K562 (cell line): Measurements from ENCODE around the gene TARS3. TPM values are rescaled to one million over a fixed set of nuclear protein-coding genes. Genes with fewer than 3 reads are reported as not detected.

Experiments used
- BHLHE40 ChIP-seq: IDR thresholded peaks from 2 replicates; pipeline ENCODE4 v1.6.1; 2011; ENCODE audit warnings: low read length, improper control_type of control experiment
- CREB3 ChIP-seq: fragments of 450-650 bp; conservative IDR thresholded peaks from 2 replicates; pipeline ENCODE4 v1.6.1; 2016; ENCODE audit warnings: missing genetic modification characterization, low read depth, mild to moderate bottlenecking, missing compliant biosample characterization, moderate library complexity
- DNMT1 ChIP-seq: fragments of 450-650 bp; IDR thresholded peaks from 2 replicates; pipeline ENCODE4 v1.6.1; 2016; ENCODE audit warnings: antibody characterized with exemption, mild to moderate bottlenecking
- E2F3 ChIP-seq: fragments of 250-450 bp; sonication (Bioruptor Pico); IDR thresholded peaks from 2 replicates; pipeline ENCODE4 v1.4.0; 2020; ENCODE audit warnings: mild to moderate bottlenecking
- HIVEP1 ChIP-seq: fragments of 250-450 bp; sonication (Bioruptor Pico); IDR thresholded peaks from 2 replicates; pipeline ENCODE4 v1.4.0; 2020; ENCODE audit warnings: mild to moderate bottlenecking
- IFI16 ChIP-seq: fragments of 250-450 bp; sonication (Bioruptor Pico); IDR thresholded peaks from 2 replicates; pipeline ENCODE4 v2.1.2; 2022; ENCODE audit warnings: mild to moderate bottlenecking, inconsistent platforms
- NCOA6 ChIP-seq: fragments of 450-650 bp; IDR thresholded peaks from 2 replicates; pipeline ENCODE4 v1.6.1; 2017; ENCODE audit warnings: mild to moderate bottlenecking
- NUFIP1 ChIP-seq: fragments of 450-650 bp; IDR thresholded peaks from 2 replicates; pipeline ENCODE4 v1.6.1; 2018; ENCODE audit not compliant: partially characterized antibody
- POLR2AphosphoS5 ChIP-seq: IDR thresholded peaks from 2 replicates; pipeline ENCODE4 v1.6.1; 2011; ENCODE audit warnings: mild to moderate bottlenecking, low read depth, low read length, moderate library complexity; ENCODE audit not compliant: control insufficient read depth, insufficient read depth
- PRDM10 ChIP-seq: fragments of 450-650 bp; IDR thresholded peaks from 2 replicates; pipeline ENCODE4 v1.6.1; 2018; ENCODE audit not compliant: partially characterized antibody
- RBM17 ChIP-seq: fragments of 200-400 bp; formaldehyde crosslinking; IDR thresholded peaks from 2 replicates; pipeline ENCODE4 v1.6.1; 2017; ENCODE audit warnings: low read depth, mild to moderate bottlenecking, low read length, borderline replicate concordance
- SETDB1 ChIP-seq: IDR thresholded peaks from one replicate; pipeline ENCODE4 v1.6.1; 2012; ENCODE audit warnings: low read length, control low read depth, inconsistent platforms
- SMARCA5 ChIP-seq: fragments of 450-650 bp; IDR thresholded peaks from 2 replicates; pipeline ENCODE4 v1.6.1; 2016
- VEZF1 ChIP-seq: fragments of 200-800 bp; sonication (Bioruptor generic); IDR thresholded peaks from 2 replicates; pipeline ENCODE4 v1.6.1; 2017; ENCODE audit warnings: missing genetic modification characterization, missing compliant biosample characterization
- ZC3H8 ChIP-seq: fragments of 450-650 bp; IDR thresholded peaks from 2 replicates; pipeline ENCODE4 v1.6.1; 2017
- ZMIZ1 ChIP-seq, 2 experiments: fragments of 150-350 bp in 1 of 2; IDR thresholded peaks; 2 replicates each; pipeline ENCODE4 v1.6.1; 2012 to 2016; ENCODE audit warnings: low read depth in 2 of 2, low read length in 2 of 2, mild to moderate bottlenecking in 1 of 2, moderate library complexity in 1 of 2
- ZNF655 ChIP-seq: fragments of 250-450 bp; sonication (Bioruptor Pico); IDR thresholded peaks from 2 replicates; pipeline ENCODE4 v1.5.0; 2021
- ZNF695 ChIP-seq: fragments of 450-650 bp; formaldehyde crosslinking; IDR thresholded peaks from 2 replicates; pipeline ENCODE4 v1.4.0; 2020; ENCODE audit warnings: mild to moderate bottlenecking, moderate library complexity
- polyA plus RNA-seq, 8 experiments: library from polyadenylated mRNA; depleted of rRNA in 4 of 8; stranded (reverse) in 5 of 8; unstranded in 3 of 8; fragments of >200 nt; fragmentation: Nextera tagmentation in 2 of 8; fragmentation: Illumina TruSeq in 1 of 8; extraction: Ambion mirVana in 2 of 8; extraction: Trizol in 1 of 8; gene quantifications; 2 replicates each; pipeline versions ENCODE4 v1.2.1 to v1.2.3, GENCODE V29; 2011 to 2014; ENCODE audit warnings: inconsistent platforms in 1 of 8, missing spikeins in 1 of 8
- total RNA-seq, 7 experiments: library from RNA; depleted of rRNA in 6 of 7; stranded (reverse); fragments of >200 nt in 6 of 7; fragmentation: Illumina TruSeq in 2 of 7; extraction: Trizol in 2 of 7; gene quantifications; 2 replicates each; pipeline versions ENCODE4 v1.2.1 to v1.2.3, GENCODE V29; 2011 to 2021; ENCODE audit warnings: low replicate concordance in 1 of 7

TARS3 gene
- total and polyA plus RNA-seq, 9 of the 15 experiments (the other 6 are each of a cell fraction or from before 2014, with no cell fraction given): 2.1 to 14.7 (median 9.8) TPM

- TF ChIP-seq PRDM10 (peak; percentile 14), IFI16 (no peak), ZC3H8 (no peak), ZMIZ1 (IDR thresholded peaks at IDR 0.05; ENCODE audit: low read depth in 2 of 2, low read length in 2 of 2) (peak in 1 of 2 experiments; percentile 73; a peak in 2 of 4 replicates), POLR2AphosphoS5 (peak; percentile 72), NCOA6 (peak; percentile 61; the same call in 1 of the 2 replicates), NUFIP1 (no peak), ZNF695 (no peak), BHLHE40 (peak; percentile 95), SMARCA5 (no peak), DNMT1 (no peak), E2F3 (CRISPR knock-in tag) (peak; percentile 45; the same call in 1 of the 2 replicates), CREB3 (tag) (no peak), HIVEP1 (CRISPR knock-in tag) (no peak), VEZF1 (CRISPR knock-in tag) (peak; percentile 84), SETDB1 (no peak), RBM17 (no peak), ZNF655 (no peak)
Measured at GRCh38 chr15:101652098-101652785, 72.0 kb downstream of the TARS3 start, which contains the start of gene TM2D3 (continued).
